Small intestine (tissue), 7 donors: ENCODE data around the gene MACF1. TPM values are rescaled to one million over a fixed set of nuclear protein-coding genes. Genes with fewer than 3 reads are reported as not detected.

Experiments used
- DNase-seq, 2 donors: peaks; one replicate each; pipeline versions ENCODE4 v3.0.0 to v3.0.0-alpha.2; 2013
- FAIRE-seq: peaks from 2 replicates; lab custom pipeline; 2012; peaks lifted over from hg19 to GRCh38; lab: Jason Lieb, UNC
- H3K27ac ChIP-seq, 3 donors: one replicate each; pipeline ENCODE4 v1.5.1; 2013; ENCODE audit warnings: low read length in 2 of 3, mild to moderate bottlenecking in 2 of 3, control low read depth in 1 of 3, inconsistent platforms in 1 of 3, low read depth in 1 of 3, moderate library complexity in 1 of 3
- H3K27me3 ChIP-seq, 3 donors: one replicate each; pipeline ENCODE4 v1.6.1; 2013; ENCODE audit warnings: low read length in 3 of 3, inconsistent platforms in 1 of 3; ENCODE audit not compliant: control insufficient read depth in 3 of 3, insufficient read depth in 3 of 3
- H3K36me3 ChIP-seq, 3 donors: one replicate each; pipeline ENCODE4 v1.6.1; 2013; ENCODE audit warnings: low read length in 3 of 3, inconsistent platforms in 1 of 3, low read depth in 1 of 3, mild to moderate bottlenecking in 1 of 3, moderate library complexity in 1 of 3; ENCODE audit not compliant: control insufficient read depth in 3 of 3, insufficient read depth in 2 of 3
- H3K4me1 ChIP-seq, 3 donors: one replicate each; pipeline ENCODE4 v1.6.1; 2013; ENCODE audit warnings: low read length in 2 of 3, inconsistent platforms in 1 of 3, low read depth in 1 of 3, mild to moderate bottlenecking in 1 of 3, moderate library complexity in 1 of 3; ENCODE audit not compliant: control insufficient read depth in 3 of 3, insufficient read depth in 2 of 3
- H3K4me3 ChIP-seq, 3 donors: one replicate each; pipeline ENCODE4 v1.5.1; 2013; ENCODE audit warnings: low read length in 3 of 3, control low read depth in 1 of 3, inconsistent platforms in 1 of 3, low read depth in 1 of 3, mild to moderate bottlenecking in 1 of 3, moderate library complexity in 1 of 3
- H3K9me3 ChIP-seq, 2 donors: one replicate each; pipeline ENCODE4 v1.6.1; 2013; ENCODE audit warnings: low read depth in 1 of 2, low read length in 1 of 2; ENCODE audit not compliant: control insufficient read depth in 2 of 2, insufficient read depth in 1 of 2
- WGBS, 3 donors: extraction: QIAGEN DNeasy Blood & Tissue Kit; methylation state at CpG; one replicate each; pipeline ENCODE4 v1.1.7; 2013; 5-methylcytosine and 5-hydroxymethylcytosine counted together
- polyA plus RNA-seq, 4 donors: library from polyadenylated mRNA; stranded (reverse) in 3 of 4; unstranded in 1 of 4; fragments of 200-250 nt in 3 of 4; fragments of 120-200 nt in 1 of 4; gene quantifications; one replicate each; pipeline versions ENCODE4 v1.2.1 to v1.2.3, GENCODE V29; 2013
- donor health status: healthy with polysubstance abuse.
- donor health status: control.
- donor health status: control.
- donor health status: Bipolar disorder and iron deficiency.
- donor health status: healthy.

MACF1 gene
- polyA plus RNA-seq, 4 donors, result 18.1 to 64.8 (median 34.6) TPM

DNA sequence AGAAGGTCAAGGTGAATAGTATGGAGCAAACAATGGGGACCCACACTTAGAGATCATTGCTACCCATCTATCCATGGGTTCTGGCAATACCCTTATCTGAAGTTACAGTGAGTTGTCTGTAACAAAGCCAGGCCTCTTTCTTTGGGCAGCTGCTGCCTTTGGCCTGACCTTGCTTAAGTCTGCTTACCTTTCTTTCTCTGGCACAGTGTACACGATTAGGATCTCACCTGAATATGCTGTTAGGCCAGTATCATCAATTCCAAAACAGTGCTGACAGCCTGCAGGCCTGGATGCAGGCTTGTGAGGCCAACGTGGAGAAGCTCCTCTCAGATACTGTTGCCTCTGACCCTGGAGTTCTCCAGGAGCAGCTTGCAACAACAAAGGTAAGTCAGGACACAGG is 154.0 kb downstream of the MACF1 start:
- H3K27ac ChIP-seq, result no peak overlapping the region
- H3K4me1 ChIP-seq, result no peaks in the 10 kb centered on the region
- FAIRE-seq (no peak), DNase-seq (no peak)
- H3K9me3 ChIP-seq, result no peaks in the 10 kb centered on the region
- H3K36me3 ChIP-seq, result peaks cover 2 to 38% (median 25%) of the 10 kb centered on the region in 3 donors
- H3K27me3 ChIP-seq, result no peaks in the 10 kb centered on the region
- no peak overlapping the region for H3K4me3 ChIP-seq
- 63 to 77% (median 73%) methylated on average over 2 of the region's 2 CpGs for WGBS, 3 donors

DNA sequence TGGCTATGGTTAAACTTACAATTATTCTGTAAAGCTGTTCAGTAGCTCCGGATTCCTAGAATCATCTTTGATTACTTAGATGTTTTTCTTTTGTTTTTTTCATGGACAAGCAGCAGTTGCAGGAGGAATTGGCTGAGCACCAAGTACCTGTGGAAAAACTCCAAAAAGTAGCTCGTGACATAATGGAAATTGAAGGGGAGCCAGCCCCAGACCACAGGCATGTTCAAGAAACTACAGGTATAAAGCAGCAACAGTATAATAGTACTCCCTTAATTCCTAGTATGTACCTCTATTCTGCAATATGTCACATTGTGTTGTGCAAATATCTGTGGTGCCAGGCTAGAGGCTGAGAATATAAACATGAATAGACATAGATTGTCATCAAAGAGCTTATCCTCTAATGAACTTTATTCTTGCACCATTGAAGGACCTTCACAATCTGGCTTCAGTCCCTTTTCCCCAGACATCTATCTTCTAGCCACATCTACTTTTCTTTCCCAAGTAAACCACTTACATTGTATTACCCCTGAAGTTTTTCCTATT is 154.6 kb downstream of the MACF1 start:
- Histone ChIP-seq H3K4me3 (no peak overlapping the region), H3K36me3 (peaks cover 2 to 36% (median 28%) of the 10 kb centered on the region in 3 donors), H3K4me1 (no peaks in the 10 kb centered on the region), H3K27ac (no peak overlapping the region), H3K9me3 (no peaks in the 10 kb centered on the region), H3K27me3 (no peaks in the 10 kb centered on the region)
- WGBS, 3 donors, result 76 to 88% (median 81%) methylated on average over 2 of the region's 2 CpGs
- DNase-seq, result no peak
- no peak for FAIRE-seq

DNA sequence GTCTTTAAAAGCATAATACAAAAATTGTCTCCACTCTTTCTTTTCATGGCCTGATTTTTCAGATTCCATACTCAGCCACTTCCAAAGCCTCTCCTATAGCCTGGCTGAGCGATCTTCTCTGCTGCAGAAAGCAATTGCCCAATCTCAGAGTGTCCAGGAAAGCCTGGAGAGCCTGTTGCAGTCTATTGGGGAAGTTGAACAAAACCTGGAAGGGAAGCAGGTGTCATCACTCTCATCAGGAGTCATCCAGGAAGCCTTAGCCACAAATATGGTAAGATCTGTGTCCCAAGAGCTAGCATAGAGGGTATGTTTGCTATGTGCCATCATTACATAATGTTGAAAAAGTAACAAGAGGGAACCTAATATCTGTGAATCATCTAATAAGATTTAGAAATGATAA is 156.2 kb downstream of the MACF1 start:
- H3K4me3 ChIP-seq, result no peak overlapping the region
- 91 to 100% (median 96%) methylated on average over 1 of the region's 1 CpG for WGBS, 3 donors
- H3K27me3 ChIP-seq, result no peaks in the 10 kb centered on the region
- no peaks in the 10 kb centered on the region for H3K9me3 ChIP-seq
- DNase-seq (no peak), FAIRE-seq (no peak)
- H3K4me1 ChIP-seq, result no peaks in the 10 kb centered on the region
- no peak overlapping the region for H3K27ac ChIP-seq
- H3K36me3 ChIP-seq, result peaks cover 0 to 34% (median 28%) of the 10 kb centered on the region in 3 donors

DNA sequence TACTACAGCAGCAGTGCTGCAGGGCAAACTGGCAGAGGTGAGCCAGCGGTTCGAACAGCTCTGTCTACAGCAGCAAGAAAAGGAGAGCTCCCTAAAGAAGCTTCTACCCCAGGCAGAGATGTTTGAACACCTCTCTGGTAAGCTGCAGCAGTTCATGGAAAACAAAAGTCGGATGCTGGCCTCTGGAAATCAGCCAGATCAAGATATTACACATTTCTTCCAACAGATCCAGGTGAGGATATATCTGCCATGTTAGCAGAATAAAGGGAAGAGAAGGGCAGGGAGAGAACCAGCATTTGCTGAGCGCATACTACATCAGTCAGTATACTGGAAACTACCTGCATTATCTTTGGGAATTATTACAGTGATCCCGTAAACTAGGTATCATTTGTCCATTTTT is 157.0 kb downstream of the MACF1 start:
- Histone ChIP-seq H3K4me1 (no peaks in the 10 kb centered on the region), H3K9me3 (no peaks in the 10 kb centered on the region), H3K27ac (no peak overlapping the region), H3K36me3 (peaks cover 0 to 34% (median 30%) of the 10 kb centered on the region in 3 donors), H3K4me3 (no peak overlapping the region), H3K27me3 (no peaks in the 10 kb centered on the region)
- FAIRE-seq (no peak), DNase-seq (no peak)
- 86 to 88% (median 87%) methylated on average over 5 of the region's 5 CpGs for WGBS, 3 donors

DNA sequence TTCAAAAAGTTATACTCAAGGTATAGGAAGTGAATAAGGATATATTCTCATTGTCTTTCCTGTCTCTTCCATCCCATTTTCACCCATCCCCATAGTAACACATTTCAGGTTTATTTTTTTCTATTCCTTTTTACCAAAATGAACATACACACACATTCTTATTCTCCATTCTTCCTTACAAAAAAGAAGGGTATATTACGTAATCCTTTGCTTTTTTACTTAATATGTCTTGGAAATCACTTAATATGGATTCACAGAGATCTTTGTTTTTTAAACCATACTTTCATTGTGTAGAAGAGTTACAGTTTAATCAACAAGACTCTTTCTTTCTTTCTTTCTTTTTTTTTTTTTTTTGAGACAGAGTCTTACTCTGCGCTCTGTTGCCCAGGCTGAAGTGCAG is 158.8 kb downstream of the MACF1 start:
- Histone ChIP-seq H3K27me3 (no peaks in the 10 kb centered on the region), H3K36me3 (peaks cover 3 to 27% (median 23%) of the 10 kb centered on the region in 3 donors), H3K4me1 (no peaks in the 10 kb centered on the region), H3K9me3 (no peaks in the 10 kb centered on the region), H3K4me3 (no peak overlapping the region), H3K27ac (no peak overlapping the region)
- DNase-seq (no peak), FAIRE-seq (no peak)
- WGBS, 3 donors, result 97 to 100% (median 97%) methylated on average over 2 of the region's 2 CpGs

DNA sequence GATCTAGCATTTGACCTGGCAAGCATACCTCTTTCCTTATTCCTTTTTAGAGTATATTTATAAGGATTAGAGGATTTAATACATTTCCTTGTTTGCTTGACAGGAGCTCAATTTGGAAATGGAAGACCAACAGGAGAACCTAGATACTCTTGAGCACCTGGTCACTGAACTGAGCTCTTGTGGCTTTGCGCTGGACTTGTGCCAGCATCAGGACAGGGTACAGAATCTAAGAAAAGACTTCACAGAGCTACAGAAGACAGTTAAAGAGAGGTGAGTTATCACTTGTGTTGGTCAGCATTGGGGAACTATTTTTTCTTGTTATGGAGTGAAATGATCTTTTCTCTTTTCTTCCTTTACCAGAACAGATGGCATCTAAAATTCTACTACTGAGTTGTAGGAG is 163.6 kb downstream of the MACF1 start:
- no peak for DNase-seq
- FAIRE-seq, result no peak
- peaks cover 15 to 23% (median 15%) of the 10 kb centered on the region in 3 donors for H3K36me3 ChIP-seq
- H3K27me3 ChIP-seq, result no peaks in the 10 kb centered on the region
- peaks cover 0 to 3% (median 0%) of the 10 kb centered on the region in 3 donors for H3K4me1 ChIP-seq
- no peaks in the 10 kb centered on the region for H3K9me3 ChIP-seq
- no peak overlapping the region for H3K4me3 ChIP-seq
- H3K27ac ChIP-seq, result no peak overlapping the region
- 95 to 96% (median 96%) methylated on average over 1 of the region's 1 CpG for WGBS, 3 donors

DNA sequence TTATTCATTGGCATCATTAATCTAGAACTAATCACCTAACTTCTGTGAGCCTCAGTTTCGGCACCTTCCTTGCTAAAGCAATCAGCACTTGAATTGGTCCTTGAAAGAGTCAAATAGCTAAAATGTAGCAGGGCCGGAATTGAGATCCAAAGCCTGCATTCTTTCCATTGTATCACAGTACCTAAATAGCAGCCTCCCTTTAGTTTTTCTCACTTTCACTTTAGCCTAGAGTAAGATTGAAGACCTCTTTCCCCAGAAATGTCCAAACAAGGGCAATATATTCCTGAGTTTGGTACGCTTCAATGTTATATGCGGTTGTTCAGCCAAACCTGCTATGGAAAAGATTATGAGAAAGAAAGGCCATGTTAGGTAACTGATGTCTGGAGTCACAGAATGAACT is 165.1 kb downstream of the MACF1 start:
- Histone ChIP-seq H3K9me3 (no peaks in the 10 kb centered on the region), H3K27me3 (no peaks in the 10 kb centered on the region), H3K4me1 (peaks cover 0 to 3% (median 0%) of the 10 kb centered on the region in 3 donors), H3K36me3 (peaks cover 13 to 29% (median 15%) of the 10 kb centered on the region in 3 donors), H3K27ac (peak overlapping the region in 1 of 3 donors; percentile 56), H3K4me3 (no peak overlapping the region)
- WGBS, 3 donors, result 75 to 81% (median 78%) methylated on average over 4 of the region's 4 CpGs
- no peak for DNase-seq
- FAIRE-seq, result no peak

DNA sequence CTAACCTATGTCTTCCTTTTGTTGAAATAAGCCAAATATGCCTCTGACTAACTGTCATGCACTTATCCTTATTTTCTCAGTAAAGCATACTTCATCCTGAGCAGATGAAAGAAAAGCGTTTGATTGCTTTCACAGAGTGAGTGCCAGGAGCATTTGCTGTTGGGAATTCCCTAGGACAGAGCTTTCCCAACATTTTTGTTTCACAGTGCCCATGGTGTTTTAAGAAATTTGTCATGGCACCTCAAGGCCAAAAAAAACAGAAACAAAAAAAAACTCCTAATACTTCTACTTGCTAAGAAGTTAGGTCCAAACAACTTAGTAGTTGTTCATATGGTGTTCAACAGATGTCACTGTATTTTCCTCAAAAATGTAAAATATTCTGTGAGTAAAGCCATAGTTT is 166.1 kb downstream of the MACF1 start:
- WGBS, 3 donors, result 88 to 92% (median 90%) methylated on average over 1 of the region's 1 CpG
- peaks cover 0 to 3% (median 0%) of the 10 kb centered on the region in 3 donors for H3K4me1 ChIP-seq
- H3K27me3 ChIP-seq, result no peaks in the 10 kb centered on the region
- no peak overlapping the region for H3K4me3 ChIP-seq
- H3K9me3 ChIP-seq, result no peaks in the 10 kb centered on the region
- FAIRE-seq (no peak), DNase-seq (no peak)
- H3K27ac ChIP-seq, result peak overlapping the region in 1 of 3 donors; percentile 56
- H3K36me3 ChIP-seq, result peaks cover 13 to 26% (median 15%) of the 10 kb centered on the region in 3 donors

DNA sequence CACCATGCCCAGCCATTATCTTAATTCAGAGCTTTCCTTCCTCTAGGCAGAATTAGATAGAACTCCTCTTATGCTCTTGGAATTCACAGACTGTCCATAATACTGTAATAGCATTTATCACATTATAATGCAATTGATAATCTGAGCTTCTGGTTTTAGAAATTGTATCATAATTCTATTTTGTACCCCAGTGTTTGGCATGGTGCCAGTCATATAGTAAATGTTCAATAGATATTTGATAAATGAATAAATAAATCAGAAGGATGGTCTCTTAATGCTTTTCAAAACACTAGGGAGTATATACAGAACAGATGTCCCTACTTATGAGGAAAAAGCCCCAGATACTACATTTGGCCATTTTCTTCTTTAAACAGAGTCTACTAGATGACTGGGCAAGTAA is 167.6 kb downstream of the MACF1 start:
- DNase-seq (no peak), FAIRE-seq (no peak)
- Histone ChIP-seq H3K9me3 (no peaks in the 10 kb centered on the region), H3K4me3 (no peak overlapping the region), H3K27ac (no peak overlapping the region), H3K27me3 (no peaks in the 10 kb centered on the region), H3K36me3 (peaks cover 13 to 25% (median 19%) of the 10 kb centered on the region in 3 donors), H3K4me1 (peaks cover 0 to 3% (median 0%) of the 10 kb centered on the region in 3 donors)
